Measurements from ENCODE around the gene FSD1L. TPM values are rescaled to one million over a fixed set of nuclear protein-coding genes. Genes with fewer than 3 reads are reported as not detected.

Gene FSD1L
- total RNA-seq, 1 experiment from 2014 or later, result 6.4 TPM

DNA sequence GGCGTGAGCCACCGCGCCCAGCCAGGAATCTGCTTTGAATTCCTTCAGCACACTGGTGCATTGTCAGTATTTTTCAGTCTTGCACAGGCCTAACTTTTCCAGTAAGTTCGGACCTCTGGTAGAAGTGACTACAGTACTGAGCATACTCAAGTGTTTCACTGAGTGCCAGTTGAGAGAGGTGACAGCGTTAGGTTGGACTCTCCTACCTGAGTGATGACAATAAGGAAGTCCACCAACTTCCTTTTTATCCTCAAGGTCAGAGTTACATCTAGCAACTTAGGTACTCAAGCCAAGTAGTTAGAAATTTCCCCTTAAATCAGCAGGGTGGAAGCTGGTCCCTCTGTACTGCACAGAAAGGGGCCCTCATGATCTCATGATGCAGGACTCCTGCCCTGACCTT, 26.0 kb upstream of the FSD1L start:
- Histone ChIP-seq H3K4me1 (0 out of 2 replicates have a peak, but pooled peaks cover 2% of the 10 kb centered on the region), H3K27me3 (0 out of 2 replicates have a peak, but pooled peaks cover 4% of the 10 kb centered on the region), H3K36me3 (no peaks in the 10 kb centered on the region), H3K9me3 (replicated peaks) (no peaks in the 10 kb centered on the region), H3K4me3 (no peak overlapping the region), H3K27ac (no peak overlapping the region)
- no peak for DNase-seq

GRCh38 chr9:105425816-105426433, 21.9 kb upstream of the FSD1L start:
- no peaks in the 10 kb centered on the region for H3K36me3 ChIP-seq
- H3K27ac ChIP-seq, result no peak overlapping the region
- H3K9me3 ChIP-seq (replicated peaks), result no peaks in the 10 kb centered on the region
- peak in 1 of 2 experiments; percentile 39 for DNase-seq
- 0 out of 2 replicates have a peak, but pooled peaks cover 2% of the 10 kb centered on the region for H3K4me1 ChIP-seq
- H3K4me3 ChIP-seq, result no peak overlapping the region
- 0 out of 2 replicates have a peak, but pooled peaks cover 4% of the 10 kb centered on the region for H3K27me3 ChIP-seq

GRCh38 chr9:105426657-105427056, 21.2 kb upstream of the FSD1L start:
- no peak for DNase-seq
- Histone ChIP-seq H3K9me3 (replicated peaks) (no peaks in the 10 kb centered on the region), H3K4me3 (no peak overlapping the region), H3K27ac (no peak overlapping the region), H3K27me3 (0 out of 2 replicates have a peak, but pooled peaks cover 4% of the 10 kb centered on the region), H3K36me3 (no peaks in the 10 kb centered on the region), H3K4me1 (0 out of 2 replicates have a peak, but pooled peaks cover 2% of the 10 kb centered on the region)

GRCh38 chr9:105431424-105432246, 16.2 kb upstream of the FSD1L start:
- Histone ChIP-seq H3K4me1 (peaks cover 13% of the 10 kb centered on the region), H3K4me3 (no peak overlapping the region), H3K27ac (no peak overlapping the region), H3K36me3 (no peaks in the 10 kb centered on the region), H3K27me3 (no peaks in the 10 kb centered on the region), H3K9me3 (replicated peaks) (no peaks in the 10 kb centered on the region)
- DNase-seq, result no peak

- H3K9me3 ChIP-seq (replicated peaks), result no peaks in the 10 kb centered on the region
- peaks cover 13% of the 10 kb centered on the region for H3K4me1 ChIP-seq
- no peaks in the 10 kb centered on the region for H3K27me3 ChIP-seq
- peak in 1 of 2 experiments; percentile 69 for DNase-seq
- H3K36me3 ChIP-seq, result no peaks in the 10 kb centered on the region
- H3K4me3 ChIP-seq, result no peak overlapping the region
- H3K27ac ChIP-seq, result no peak overlapping the region
Observed at GRCh38 chr9:105432247-105432842, 15.5 kb upstream of the FSD1L start.

GRCh38 chr9:105435453-105435852, 12.4 kb upstream of the FSD1L start:
- Histone ChIP-seq H3K36me3 (no peaks in the 10 kb centered on the region), H3K4me1 (peaks cover 25% of the 10 kb centered on the region), H3K9me3 (replicated peaks) (no peaks in the 10 kb centered on the region), H3K27ac (no peak overlapping the region), H3K4me3 (no peak overlapping the region), H3K27me3 (no peaks in the 10 kb centered on the region)
- no peak for DNase-seq

DNA sequence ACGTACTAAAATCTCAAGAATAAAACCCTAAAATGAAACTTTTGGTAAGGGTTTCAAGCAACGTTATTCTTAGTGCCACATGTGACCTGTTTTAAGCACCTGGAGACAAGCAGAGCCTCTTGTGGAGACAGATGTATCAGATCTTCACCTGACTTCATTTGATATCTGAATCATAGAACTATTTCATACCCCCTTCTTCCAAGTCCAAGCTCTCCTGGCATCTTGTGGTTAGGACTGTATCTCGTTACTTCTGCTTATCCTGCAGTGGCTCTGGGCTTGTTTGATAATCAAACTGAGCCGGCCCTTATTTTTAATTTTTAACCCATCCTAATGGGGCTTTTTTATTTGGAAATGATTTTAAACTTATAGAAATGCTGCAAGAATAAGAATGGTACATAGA, 11.1 kb upstream of the FSD1L start:
- H3K4me3 ChIP-seq, result no peak overlapping the region
- H3K4me1 ChIP-seq, result peaks cover 25% of the 10 kb centered on the region
- no peak for DNase-seq
- no peak overlapping the region for H3K27ac ChIP-seq
- no peaks in the 10 kb centered on the region for H3K9me3 ChIP-seq (replicated peaks)
- no peaks in the 10 kb centered on the region for H3K36me3 ChIP-seq
- no peaks in the 10 kb centered on the region for H3K27me3 ChIP-seq

DNA sequence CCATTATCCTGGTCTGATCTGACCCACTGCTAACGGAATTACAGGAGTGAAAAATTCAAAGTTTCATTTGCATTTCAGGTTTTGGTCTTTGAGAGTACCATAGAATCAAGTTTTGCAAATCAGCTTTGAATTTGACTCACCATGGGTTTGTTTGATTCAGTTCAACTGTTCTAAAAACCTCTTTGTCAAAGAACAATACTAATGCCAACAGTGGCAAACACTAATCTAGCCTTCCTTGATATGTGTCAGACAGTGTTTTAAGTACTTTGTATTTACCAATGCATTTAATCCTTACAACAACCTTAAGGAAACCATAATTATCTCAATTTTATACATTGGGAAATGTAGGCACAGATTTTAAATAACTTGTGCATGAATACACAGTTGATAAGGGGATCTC, 10.1 kb upstream of the FSD1L start:
- Histone ChIP-seq H3K4me3 (no peak overlapping the region), H3K36me3 (no peaks in the 10 kb centered on the region), H3K27ac (no peak overlapping the region), H3K4me1 (peaks cover 17% of the 10 kb centered on the region), H3K27me3 (no peaks in the 10 kb centered on the region), H3K9me3 (replicated peaks) (no peaks in the 10 kb centered on the region)
- no peak for DNase-seq

GRCh38 chr9:105438141-105438806, 9.6 kb upstream of the FSD1L start:
- Histone ChIP-seq H3K9me3 (replicated peaks) (no peaks in the 10 kb centered on the region), H3K27me3 (no peaks in the 10 kb centered on the region), H3K4me3 (peak overlapping the region; percentile 14), H3K36me3 (no peaks in the 10 kb centered on the region), H3K27ac (no peak overlapping the region), H3K4me1 (peaks cover 12% of the 10 kb centered on the region)
- peak; percentile 47 to 78 for DNase-seq

DNA sequence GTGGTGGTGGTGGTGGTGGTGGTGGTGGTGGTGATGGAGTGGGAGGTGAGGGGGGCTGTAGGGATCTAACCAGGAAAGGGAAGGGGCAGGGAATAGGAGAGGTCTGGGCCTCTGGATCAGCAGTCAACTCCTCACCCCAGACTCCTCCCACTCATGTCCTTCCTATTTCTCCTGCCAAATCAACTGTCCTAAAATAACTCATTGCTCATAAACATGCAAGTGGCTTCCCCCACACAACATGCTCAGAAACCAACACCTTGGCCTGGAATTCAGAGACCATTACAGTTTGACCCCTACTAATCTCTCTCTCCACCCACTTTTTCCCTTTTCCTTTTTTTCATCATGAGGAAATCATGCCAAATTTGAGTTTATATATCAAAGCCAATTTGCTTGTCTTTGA, 8.4 kb upstream of the FSD1L start:
- H3K4me1 ChIP-seq, result peaks cover 12% of the 10 kb centered on the region
- DNase-seq, result no peak
- no peak overlapping the region for H3K4me3 ChIP-seq
- no peak overlapping the region for H3K27ac ChIP-seq
- no peaks in the 10 kb centered on the region for H3K27me3 ChIP-seq
- no peaks in the 10 kb centered on the region for H3K9me3 ChIP-seq (replicated peaks)
- H3K36me3 ChIP-seq, result no peaks in the 10 kb centered on the region

DNA sequence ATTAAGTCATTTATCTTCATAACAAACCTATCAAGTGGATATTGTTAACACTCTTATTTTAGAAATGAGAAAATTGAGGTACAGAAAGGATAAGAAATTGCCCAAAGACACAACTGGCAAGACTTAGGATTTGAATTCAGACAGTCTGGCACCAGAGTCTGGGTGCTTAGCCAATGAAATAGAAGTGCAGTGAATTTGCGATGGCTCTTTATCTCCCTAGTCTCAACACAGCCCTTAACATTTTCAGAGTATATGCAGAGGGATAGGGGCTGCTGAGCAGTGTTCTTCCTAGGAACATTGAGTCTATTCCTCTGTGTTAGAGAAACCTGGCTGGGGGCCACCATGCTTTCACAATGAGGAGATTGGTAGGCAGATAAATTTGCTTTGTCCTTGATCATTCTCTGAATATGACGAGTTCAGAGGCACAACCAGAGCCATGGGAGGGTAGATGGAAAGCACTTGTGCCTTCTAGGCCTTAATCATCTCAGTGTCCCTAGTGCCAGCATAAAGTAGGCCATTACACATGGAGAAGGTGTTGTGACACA, 6.1 kb upstream of the FSD1L start:
- Histone ChIP-seq H3K4me3 (no peak overlapping the region), H3K4me1 (peaks cover 12% of the 10 kb centered on the region), H3K27ac (no peak overlapping the region), H3K36me3 (no peaks in the 10 kb centered on the region), H3K9me3 (replicated peaks) (no peaks in the 10 kb centered on the region), H3K27me3 (no peaks in the 10 kb centered on the region)
- DNase-seq, result no peak

- Histone ChIP-seq H3K36me3 (no peaks in the 10 kb centered on the region), H3K9me3 (replicated peaks) (no peaks in the 10 kb centered on the region), H3K27me3 (no peaks in the 10 kb centered on the region), H3K27ac (no peak overlapping the region), H3K4me3 (no peak overlapping the region), H3K4me1 (peaks cover 7% of the 10 kb centered on the region; the same call in 1 of the 2 replicates)
- no peak for DNase-seq
Observed at GRCh38 chr9:105443121-105443520, 4.7 kb upstream of the FSD1L start.

DNA sequence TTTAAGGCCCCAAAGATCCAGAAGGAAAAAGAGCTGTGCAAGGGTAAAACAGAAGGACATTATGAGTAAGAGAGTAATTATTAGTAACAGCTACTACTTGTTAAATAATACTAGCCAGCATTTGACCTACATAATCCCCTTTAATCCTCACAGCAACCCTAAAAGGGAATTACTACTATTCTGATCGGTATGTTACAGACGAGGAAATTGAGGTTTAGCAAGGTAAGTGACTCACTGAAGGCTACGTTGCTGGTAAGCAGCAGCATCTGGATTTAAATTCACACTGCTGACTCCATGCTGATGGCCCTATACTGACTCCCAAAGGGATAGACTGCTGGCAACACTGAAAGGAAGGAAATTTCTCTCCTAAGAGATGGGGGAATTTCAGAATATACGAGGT, 3.7 kb upstream of the FSD1L start:
- Histone ChIP-seq H3K27ac (no peak overlapping the region), H3K27me3 (no peaks in the 10 kb centered on the region), H3K4me3 (no peak overlapping the region), H3K36me3 (no peaks in the 10 kb centered on the region), H3K9me3 (replicated peaks) (no peaks in the 10 kb centered on the region), H3K4me1 (no peaks in the 10 kb centered on the region)
- no peak for DNase-seq

DNA sequence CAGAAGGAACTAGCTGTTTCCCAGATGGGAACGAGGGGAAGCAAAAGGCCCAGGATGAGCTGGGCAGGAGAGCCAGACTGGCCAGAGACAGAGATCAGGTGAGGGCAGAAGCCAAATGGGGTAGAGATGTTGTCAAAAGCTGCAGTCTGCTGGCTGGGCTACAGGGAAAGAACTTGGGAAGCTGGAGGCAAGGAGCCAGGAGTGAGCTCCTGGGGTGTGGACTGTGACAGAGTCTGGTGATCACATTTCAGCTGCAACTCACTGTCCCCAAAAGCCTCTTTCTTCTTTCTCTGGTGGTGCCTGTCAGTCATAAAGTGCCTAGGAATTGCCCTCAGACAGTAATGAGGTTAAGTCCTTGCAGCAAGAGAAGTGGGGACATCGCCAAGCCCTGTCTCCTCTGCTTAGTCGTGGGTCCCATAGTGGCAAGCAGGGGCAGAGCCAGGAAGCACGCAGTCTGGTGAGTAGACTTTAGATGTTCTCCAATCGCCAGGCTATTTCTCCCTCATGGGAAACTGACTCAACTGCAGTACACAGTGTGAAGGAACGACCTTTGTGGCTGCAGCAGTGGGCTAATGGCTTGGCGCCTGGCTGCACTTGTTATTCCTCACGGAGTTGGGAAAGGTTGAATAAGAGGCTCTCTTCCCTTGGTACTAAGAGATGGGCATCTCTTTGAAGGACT, 2.5 kb upstream of the FSD1L start:
- no peaks in the 10 kb centered on the region for H3K27me3 ChIP-seq
- H3K27ac ChIP-seq, result no peak overlapping the region

More for the DNA sequence above, 2.5 kb upstream of the FSD1L start:
- Histone ChIP-seq H3K4me3 (no peak overlapping the region), H3K9me3 (replicated peaks) (no peaks in the 10 kb centered on the region), H3K4me1 (no peaks in the 10 kb centered on the region), H3K36me3 (no peaks in the 10 kb centered on the region)
- peak in 1 of 2 experiments; percentile 36 for DNase-seq
